HG02642 (cell line): ENCODE measurements around the gene RNASE7.
"Not testable (repeated sequence)": the region's sequence is repeated elsewhere in the genome, so short reads cannot be mapped to it uniquely, and the experiment has no call there.

Source experiments
- ATAC-seq: cut with Tn5 transposase; IDR thresholded peaks from one replicate; pipeline ENCODE4 v1.9.1; 2021; ENCODE audit warnings: mild to moderate bottlenecking; ENCODE audit not compliant: unreplicated experiment, poor library complexity

RNASE7 gene

GRCh38 chr14:21040941-21041340 is 1.2 kb upstream of the RNASE7 start:
- not testable (repeated sequence) for ATAC-seq

- no peak for ATAC-seq
These were observed 756 bp downstream of the RNASE7 start for GRCh38 chr14:21042918-21043317.

GRCh38 chr14:21043387-21043973 is 1.3 kb downstream of the RNASE7 start:
- no peak for ATAC-seq

DNA sequence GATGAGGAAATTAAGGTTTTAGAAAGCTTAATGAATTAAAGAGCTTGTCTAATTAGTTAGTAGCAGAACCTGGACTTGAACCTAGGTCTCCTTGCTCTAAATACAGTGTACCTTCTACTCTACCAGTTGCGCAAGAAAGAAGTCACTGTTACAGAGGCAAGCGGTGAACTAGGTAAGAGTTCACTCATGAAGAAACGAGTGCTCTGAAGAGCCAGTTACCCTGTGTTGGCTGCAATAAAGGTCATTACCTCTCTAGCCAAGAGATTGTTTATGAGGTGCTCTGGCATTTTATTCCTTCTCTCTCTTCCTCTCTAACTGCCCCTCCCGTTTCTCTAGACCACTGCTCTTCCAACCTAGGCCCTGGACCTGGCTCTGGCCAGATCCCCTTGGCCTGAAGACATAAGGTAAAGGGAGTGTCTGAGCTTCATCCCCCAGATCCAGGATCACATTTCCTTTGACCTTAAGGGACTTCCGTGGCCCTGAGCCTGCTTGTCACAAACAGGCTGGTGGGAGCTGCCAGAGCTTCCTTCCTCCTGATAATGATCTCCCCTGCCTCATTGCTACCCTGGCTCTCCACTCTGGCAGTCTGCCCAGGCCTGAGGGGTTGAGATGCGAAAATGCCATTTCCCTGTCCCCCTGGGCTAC is 1.9 kb downstream of the RNASE7 start:
- ATAC-seq, result no peak

DNA sequence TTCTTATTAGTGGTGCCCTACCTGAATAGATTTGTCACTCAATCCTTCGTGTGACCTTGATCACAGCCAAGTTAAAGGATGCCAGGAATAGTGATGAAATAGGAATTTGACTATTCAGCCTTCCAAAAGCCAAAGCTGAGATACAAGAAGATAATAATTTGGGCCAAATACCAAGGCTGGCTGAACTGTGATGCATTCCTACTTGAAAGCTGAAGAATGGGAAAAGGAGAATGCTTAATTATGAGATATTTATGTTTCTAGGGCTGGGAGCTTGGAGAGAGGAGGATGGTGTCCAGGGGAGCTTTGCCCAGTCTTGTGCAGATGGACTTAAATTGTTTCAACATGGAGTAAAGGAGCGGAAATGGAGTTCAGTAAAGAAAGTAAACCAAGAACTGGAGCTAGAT is 5.2 kb downstream of the RNASE7 start:
- ATAC-seq, result no peak

GRCh38 chr14:21048638-21049037 is 6.5 kb downstream of the RNASE7 start:
- no peak for ATAC-seq

- no peak for ATAC-seq
These were observed 7.1 kb downstream of the RNASE7 start for GRCh38 chr14:21049271-21049673.

DNA sequence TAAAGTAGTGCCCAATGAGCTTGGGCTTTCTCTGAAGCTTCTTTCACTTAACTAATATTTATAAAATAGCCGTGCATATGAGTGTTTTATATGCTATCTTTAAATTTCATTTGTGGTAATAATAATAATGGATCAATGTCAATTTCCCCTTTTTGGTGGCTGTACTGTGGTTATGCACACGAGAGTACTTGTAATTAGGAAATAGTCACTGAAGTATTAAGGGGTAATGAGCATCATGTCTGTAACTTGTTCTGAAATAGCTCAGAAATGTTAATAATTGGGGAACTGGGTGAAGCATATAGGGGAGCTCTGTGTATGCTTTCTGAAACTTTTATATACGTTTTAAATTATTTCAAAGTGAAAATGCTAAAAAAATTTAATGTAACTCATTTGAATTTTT is 8.4 kb downstream of the RNASE7 start:
- no peak for ATAC-seq

- ATAC-seq, result no peak
These were observed 11.3 kb downstream of the RNASE7 start for GRCh38 chr14:21053184-21054122.

DNA sequence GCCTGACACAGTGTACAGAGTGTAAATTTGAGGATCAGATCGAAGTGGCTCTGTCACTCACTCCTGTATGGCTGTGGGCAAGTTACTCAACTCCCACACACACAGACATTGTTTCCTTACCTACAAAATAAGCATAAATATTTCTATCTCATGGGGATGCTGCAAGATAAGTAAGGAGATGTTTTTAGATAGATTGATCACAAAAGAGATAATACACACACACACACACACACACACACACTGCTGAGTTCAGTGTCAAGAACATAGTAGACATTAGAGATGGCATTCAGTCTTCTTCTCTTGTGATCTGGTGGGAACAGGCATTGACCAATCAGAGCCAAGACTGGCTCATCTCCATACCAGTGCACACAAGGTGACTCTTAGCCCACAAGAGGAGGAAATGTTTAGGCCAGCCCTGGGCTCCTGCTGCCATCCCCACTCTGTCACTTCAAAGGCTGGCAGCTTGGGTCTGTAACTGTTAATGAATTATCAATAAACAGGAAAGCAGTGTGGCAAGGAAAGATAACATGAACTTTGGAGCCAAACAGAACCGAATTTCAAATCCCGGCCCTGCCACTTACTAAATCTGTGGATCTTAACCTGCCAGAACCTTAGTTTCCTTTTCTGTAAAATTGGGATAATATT is 12.1 kb downstream of the RNASE7 start:
- no peak for ATAC-seq

GRCh38 chr14:21054768-21055145 is 12.6 kb downstream of the RNASE7 start:
- no peak for ATAC-seq

DNA sequence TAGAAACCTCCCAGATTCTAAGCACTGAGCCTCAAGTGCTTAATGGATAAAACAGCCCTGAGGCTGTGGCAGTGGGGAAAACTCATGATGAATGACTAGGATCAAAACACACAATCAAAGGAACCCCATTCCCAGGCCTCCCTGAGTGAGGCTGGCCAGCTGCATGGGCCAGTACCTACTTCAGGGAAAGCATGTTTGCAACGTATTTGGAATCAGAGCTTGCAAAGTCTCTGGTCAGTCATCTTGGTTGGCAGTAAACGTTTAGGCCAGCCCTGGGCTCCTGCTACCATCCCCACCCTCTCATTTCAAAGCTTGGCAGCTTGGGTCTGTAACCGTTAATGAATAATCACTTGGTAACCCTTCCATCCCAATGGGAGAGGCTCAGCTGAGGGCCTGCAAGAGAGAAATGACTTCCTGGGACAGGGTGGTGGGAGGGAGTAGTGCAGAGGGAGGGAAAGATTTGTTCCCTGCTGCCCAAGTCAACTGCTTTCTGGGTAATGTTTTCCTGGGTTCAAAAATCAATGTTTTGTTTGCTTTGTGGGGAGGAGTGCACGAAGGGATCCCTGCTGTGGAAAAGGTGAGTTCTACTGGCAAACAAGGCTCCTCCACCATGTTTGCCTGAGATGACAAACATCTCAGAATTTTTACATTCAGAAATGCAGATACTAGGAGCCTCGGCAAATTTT is 13.4 kb downstream of the RNASE7 start:
- ATAC-seq, result no peak

DNA sequence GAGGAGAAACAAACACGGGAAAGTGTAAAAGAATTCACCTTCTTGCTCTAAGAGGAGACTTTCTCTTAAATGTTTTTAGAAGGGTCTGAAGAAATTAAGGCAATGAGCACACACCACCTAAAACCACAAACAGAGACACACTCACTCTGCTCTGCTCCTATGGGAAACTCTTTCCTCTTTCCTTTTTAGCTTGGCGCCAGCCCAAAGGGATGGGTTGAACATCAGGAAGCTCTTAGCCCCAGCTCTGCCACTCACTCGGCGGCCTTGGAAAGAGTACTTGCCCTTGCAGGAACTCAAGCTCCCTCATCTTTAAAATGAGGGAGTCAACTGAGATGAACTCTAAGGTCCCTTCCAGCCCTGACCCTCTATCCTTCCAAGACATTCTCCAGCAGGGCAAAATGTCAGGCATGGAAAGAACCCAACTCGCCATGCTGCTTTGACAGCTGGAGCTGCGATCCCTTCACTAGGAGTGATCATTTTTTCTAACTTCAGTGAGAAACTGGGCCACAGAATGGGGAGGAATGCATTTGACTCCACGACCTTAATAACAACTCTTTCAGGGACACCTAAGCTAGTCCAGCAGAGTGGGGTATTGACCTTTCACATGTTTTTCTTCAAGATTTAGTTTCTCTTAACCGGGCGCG is 14.5 kb downstream of the RNASE7 start:
- no peak for ATAC-seq

GRCh38 chr14:21057803-21058675 is 15.9 kb downstream of the RNASE7 start, which contains the start of gene RNASE8:
RNASE8 (plus strand) TSS chr14:21057822; CDS start chr14:21057893, 71 bp downstream.
- ATAC-seq, result no peak

DNA sequence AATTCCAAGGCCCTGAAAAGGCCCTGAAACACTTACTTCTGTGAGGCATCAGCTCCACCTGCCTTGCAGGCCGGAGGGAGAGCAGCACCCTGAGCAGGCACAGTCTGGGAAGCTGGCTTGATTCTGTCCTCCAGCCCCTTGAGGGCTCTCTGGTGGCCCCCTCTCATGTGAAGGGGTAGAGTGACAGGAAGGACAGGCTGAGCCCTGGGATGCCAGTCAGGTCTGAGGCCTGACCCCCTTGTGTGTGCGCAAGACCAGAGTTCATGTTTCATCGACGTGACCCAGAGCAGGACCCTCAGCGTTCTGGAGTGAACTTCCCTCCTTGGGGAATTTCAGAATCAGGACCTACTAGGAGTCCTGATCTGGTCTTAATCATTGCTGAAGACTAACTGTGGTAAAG is 16.7 kb downstream of the RNASE7 start:
- no peak for ATAC-seq

DNA sequence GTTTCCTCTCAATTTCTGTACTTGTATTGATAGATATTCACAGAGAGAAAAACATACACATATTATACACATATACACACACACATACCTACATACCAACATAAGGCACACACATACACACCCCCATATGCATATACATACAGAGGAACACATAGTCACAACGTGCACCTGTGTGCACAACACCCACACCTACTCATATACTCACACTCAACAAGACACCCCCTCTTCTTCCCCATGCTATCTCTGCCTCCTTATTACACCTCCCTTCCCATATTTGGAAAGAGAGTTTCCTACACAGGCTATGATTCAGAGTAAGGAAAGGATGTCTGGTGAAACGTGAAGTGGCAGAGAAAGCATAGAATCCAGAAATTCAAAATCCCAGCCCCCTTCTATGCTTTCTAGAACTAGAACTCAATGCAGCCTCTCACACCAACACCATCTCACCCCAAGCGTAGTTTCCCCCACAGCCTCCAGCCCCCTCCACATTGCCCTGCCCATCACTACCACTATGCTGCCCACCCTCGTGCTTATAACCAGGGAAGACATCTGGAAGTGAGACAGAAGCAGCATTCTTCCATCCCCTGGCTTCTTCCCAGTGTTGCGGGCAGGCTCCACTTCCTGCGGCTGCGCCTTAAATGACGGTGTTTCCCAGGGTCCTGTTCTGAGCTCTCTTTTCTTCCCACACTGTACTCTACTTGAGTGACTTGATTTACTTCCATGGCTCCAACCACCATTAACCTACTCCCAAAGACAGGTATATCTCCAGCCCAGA is 17.9 kb downstream of the RNASE7 start:
- ATAC-seq, result no peak

GRCh38 chr14:21060614-21061346 is 18.6 kb downstream of the RNASE7 start:
- no peak for ATAC-seq

- ATAC-seq, result no peak
These were observed 19.1 kb downstream of the RNASE7 start for GRCh38 chr14:21061347-21061668.
